ENCODE measurements around the gene TNFSF12. TPM values are rescaled to one million over a fixed set of nuclear protein-coding genes. Genes with fewer than 3 reads are reported as not detected.

TNFSF12 gene
- total and polyA plus RNA-seq, 4 donors: 15.1 to 72.2 (median 40.9) TPM

GRCh38 chr17:7579001-7579833 is 30.4 kb downstream of the TNFSF12 start, which contains the start of gene CD68:
CD68 (plus strand) TSS chr17:7579638; CDS start chr17:7579678, 40 bp downstream.
- H3K4me1 ChIP-seq (ENCODE audit: control insufficient read depth in 5 of 5, insufficient read depth in 5 of 5, low read length in 5 of 5): peaks cover 10 to 43% (median 24%) of the 10 kb centered on the region in 5 donors
- H3K36me3 ChIP-seq (ENCODE audit: control insufficient read depth in 4 of 4, insufficient read depth in 4 of 4, low read length in 4 of 4): peaks cover 40 to 53% (median 48%) of the 10 kb centered on the region in 4 donors
- TF ChIP-seq CTCF (IDR thresholded peaks at IDR 0.05; ENCODE audit: control extremely low read depth, extremely low read depth): no peak
- peak within 1 kb of the TSS; percentile 76 to 92 for H3K27ac ChIP-seq (ENCODE audit: low read depth in 1 of 2, low read length in 1 of 2)
- no peak within 1 kb of the TSS for H3K9ac ChIP-seq (ENCODE audit: insufficient read depth in 1 of 2, low read length in 2 of 2)
- DNase-seq: peak; percentile 59 to 67 (median 60)
- H3K27me3 ChIP-seq (ENCODE audit: control insufficient read depth in 3 of 3, insufficient read depth in 3 of 3, low read length in 2 of 3): no peaks in the 10 kb centered on the region
- H3K9me3 ChIP-seq (ENCODE audit: control insufficient read depth in 4 of 4, insufficient read depth in 3 of 4, low read length in 3 of 4): peaks cover 0 to 2% (median 0%) of the 10 kb centered on the region in 4 donors
- H3K4me3 ChIP-seq: peak within 1 kb of the TSS; percentile 27
- ATAC-seq (ENCODE audit: insufficient read depth, low FRiP score): peak; percentile 49
- 6 to 17% methylated on average over 7 of the region's 7 CpGs for WGBS, 2 donors

GRCh38 chr17:7579834-7580603 is 31.2 kb downstream of the TNFSF12 start:
- H3K4me3 ChIP-seq: peak overlapping the region; percentile 27
- peaks cover 32 to 45% (median 40%) of the 10 kb centered on the region in 4 donors for H3K36me3 ChIP-seq (ENCODE audit: control insufficient read depth in 4 of 4, insufficient read depth in 4 of 4, low read length in 4 of 4)
- TF ChIP-seq CTCF (IDR thresholded peaks at IDR 0.05; ENCODE audit: control extremely low read depth, extremely low read depth): no peak
- WGBS, 2 donors: 55 to 56% methylated on average over 12 of the region's 12 CpGs
- no peak for DNase-seq
- peak overlapping the region; percentile 76 to 92 for H3K27ac ChIP-seq (ENCODE audit: low read depth in 1 of 2, low read length in 1 of 2)
- no peak overlapping the region for H3K9ac ChIP-seq (ENCODE audit: insufficient read depth in 1 of 2, low read length in 2 of 2)
- no peak for ATAC-seq (ENCODE audit: insufficient read depth, low FRiP score)
- H3K4me1 ChIP-seq (ENCODE audit: control insufficient read depth in 5 of 5, insufficient read depth in 5 of 5, low read length in 5 of 5): peaks cover 10 to 43% (median 21%) of the 10 kb centered on the region in 5 donors
- no peaks in the 10 kb centered on the region for H3K9me3 ChIP-seq (ENCODE audit: control insufficient read depth in 4 of 4, insufficient read depth in 3 of 4, low read length in 3 of 4)
- no peaks in the 10 kb centered on the region for H3K27me3 ChIP-seq (ENCODE audit: control insufficient read depth in 3 of 3, insufficient read depth in 3 of 3, low read length in 2 of 3)

GRCh38 chr17:7580604-7581575 is 32.0 kb downstream of the TNFSF12 start:
- H3K4me1 ChIP-seq (ENCODE audit: control insufficient read depth in 5 of 5, insufficient read depth in 5 of 5, low read length in 5 of 5): peaks cover 10 to 36% (median 17%) of the 10 kb centered on the region in 5 donors
- WGBS, 2 donors: 78 to 79% methylated on average over 23 of the region's 23 CpGs
- no peak for TF ChIP-seq CTCF (IDR thresholded peaks at IDR 0.05; ENCODE audit: control extremely low read depth, extremely low read depth)
- H3K4me3 ChIP-seq: peak overlapping the region; percentile 26
- H3K27me3 ChIP-seq (ENCODE audit: control insufficient read depth in 3 of 3, insufficient read depth in 3 of 3, low read length in 2 of 3): no peaks in the 10 kb centered on the region
- no peaks in the 10 kb centered on the region for H3K9me3 ChIP-seq (ENCODE audit: control insufficient read depth in 4 of 4, insufficient read depth in 3 of 4, low read length in 3 of 4)
- H3K27ac ChIP-seq (ENCODE audit: low read depth in 1 of 2, low read length in 1 of 2): peak overlapping the region in 1 of 2 donors; percentile 92
- H3K36me3 ChIP-seq (ENCODE audit: control insufficient read depth in 4 of 4, insufficient read depth in 4 of 4, low read length in 4 of 4): peaks cover 25 to 36% (median 32%) of the 10 kb centered on the region in 4 donors
- ATAC-seq (ENCODE audit: insufficient read depth, low FRiP score) (no peak), DNase-seq (no peak)
- peak overlapping the region in 1 of 2 donors; percentile 47 for H3K9ac ChIP-seq (ENCODE audit: insufficient read depth in 1 of 2, low read length in 2 of 2)

All from lung (tissue), 12 donors.